Mesendoderm (in vitro differentiated cells): ENCODE results near the gene PRM2.

Source experiments
- DNase-seq: peaks from one replicate; pipeline ENCODE4 v3.0.0; 2013
- H2AK5ac ChIP-seq: 2 replicates; pipeline ENCODE4 v1.6.1; 2013; ENCODE audit warnings: low read length, inconsistent platforms
- H2BK120ac ChIP-seq: 2 replicates; pipeline ENCODE4 v1.6.1; 2013; ENCODE audit warnings: low read depth, mild to moderate bottlenecking, low read length, moderate library complexity, mixed read lengths
- H2BK15ac ChIP-seq: replicated peaks from 2 replicates; pipeline ENCODE4 v1.6.1; 2013; ENCODE audit warnings: low read depth, mild to moderate bottlenecking, moderate library complexity
- H2BK5ac ChIP-seq: 2 replicates; pipeline ENCODE4 v1.6.1; 2013; ENCODE audit warnings: low read length, inconsistent platforms
- H3K18ac ChIP-seq: 2 replicates; pipeline ENCODE4 v1.6.1; 2013; ENCODE audit warnings: mild to moderate bottlenecking, low read length, mixed read lengths
- H3K23ac ChIP-seq: one replicate; pipeline ENCODE4 v1.6.1; 2013; ENCODE audit warnings: low read length
- H3K27ac ChIP-seq: 2 replicates; pipeline ENCODE4 v1.5.1; 2013; ENCODE audit warnings: low read depth, mild to moderate bottlenecking, inconsistent platforms, low read length, moderate library complexity
- H3K27me3 ChIP-seq: 2 replicates; pipeline ENCODE4 v1.6.1; 2013; ENCODE audit warnings: low read length, control low read depth, mild to moderate bottlenecking, inconsistent platforms; ENCODE audit not compliant: insufficient read depth, poor library complexity
- H3K36me3 ChIP-seq: 2 replicates; pipeline ENCODE4 v1.6.1; 2013; ENCODE audit warnings: low read length, inconsistent platforms; ENCODE audit not compliant: control insufficient read depth, insufficient read depth
- H3K4ac ChIP-seq: one replicate; pipeline ENCODE4 v1.6.1; 2013; ENCODE audit warnings: low read depth, mild to moderate bottlenecking, low read length, moderate library complexity
- H3K4me1 ChIP-seq: 2 replicates; pipeline ENCODE4 v1.6.1; 2013; ENCODE audit warnings: low read depth, low read length, inconsistent platforms; ENCODE audit not compliant: control insufficient read depth
- H3K4me2 ChIP-seq: 2 replicates; pipeline ENCODE4 v1.6.1; 2013; ENCODE audit warnings: low read length
- H3K4me3 ChIP-seq: 2 replicates; pipeline ENCODE4 v1.5.1; 2013; ENCODE audit warnings: mild to moderate bottlenecking, low read length
- H3K56ac ChIP-seq: one replicate; pipeline ENCODE4 v1.6.1; 2013; ENCODE audit warnings: low read length
- H3K79me1 ChIP-seq: 2 replicates; pipeline ENCODE4 v1.6.1; 2013; ENCODE audit warnings: low read length, inconsistent platforms
- H3K79me2 ChIP-seq: 2 replicates; pipeline ENCODE4 v1.6.1; 2013; ENCODE audit warnings: mild to moderate bottlenecking, low read length; ENCODE audit not compliant: control insufficient read depth, insufficient read depth
- H3K9ac ChIP-seq: 2 replicates; pipeline ENCODE4 v1.6.1; 2013; ENCODE audit warnings: low read length, inconsistent platforms
- H4K5ac ChIP-seq: one replicate; pipeline ENCODE4 v1.6.1; 2013; ENCODE audit warnings: low read length
- H4K8ac ChIP-seq: one replicate; pipeline ENCODE4 v1.6.1; 2013; ENCODE audit warnings: low read depth, mild to moderate bottlenecking, control low read depth, low read length, moderate library complexity
- WGBS: extraction: QIAGEN DNeasy Blood & Tissue Kit; methylation state at CpG from one replicate; pipeline ENCODE4 v1.1.7; 2013; ENCODE audit warnings: low lambda C conversion rate, missing lambda C conversion rate; ENCODE audit not compliant: insufficient coverage; ENCODE audit errors: extremely low coverage; 5-methylcytosine and 5-hydroxymethylcytosine counted together

The PRM2 gene

DNA sequence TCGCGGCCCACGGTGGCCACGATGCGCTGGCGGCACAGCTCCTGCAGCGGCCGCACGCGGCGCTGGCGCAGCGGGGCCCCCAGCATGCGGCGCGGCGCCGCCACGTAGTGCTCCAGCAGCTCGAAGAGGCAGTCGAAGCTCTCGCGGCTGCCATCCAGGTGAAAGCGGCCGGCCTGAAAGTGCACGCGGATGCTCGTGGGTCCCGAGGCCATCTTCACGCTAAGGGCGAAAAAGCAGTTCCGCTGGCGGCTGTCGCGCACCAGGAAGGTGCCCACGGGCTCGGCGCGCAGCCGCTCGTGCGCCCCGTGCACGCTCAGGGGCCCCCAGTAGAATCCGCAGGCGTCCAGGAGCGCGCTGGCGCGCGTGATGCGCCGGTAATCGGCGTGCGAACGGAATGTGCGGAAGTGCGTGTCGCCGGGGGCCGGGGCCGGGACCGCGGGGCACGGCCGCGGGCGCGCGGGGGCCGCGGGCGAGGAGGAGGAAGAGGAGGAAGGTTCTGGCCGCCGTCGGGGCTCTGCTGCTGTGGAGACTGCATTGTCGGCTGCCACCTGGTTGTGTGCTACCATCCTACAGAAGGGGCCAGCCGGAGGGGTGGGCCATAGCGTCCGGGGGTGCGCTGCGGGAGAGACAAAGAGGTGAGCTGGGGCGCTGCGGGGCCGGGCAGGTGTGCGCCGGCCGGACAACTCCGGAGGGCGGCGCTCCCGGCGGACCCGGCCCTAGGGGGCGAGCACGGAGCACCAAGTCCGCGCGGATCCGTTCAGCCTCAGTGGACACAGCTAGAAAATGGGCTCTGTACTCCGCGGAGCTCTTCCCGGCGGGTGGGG lies 21.2 kb downstream of the PRM2 start:
- no peak overlapping the region for H2BK15ac ChIP-seq
- H3K9ac ChIP-seq: peak overlapping the region; percentile 78
- no CpG with 5 or more reads among the region's 105 CpGs for WGBS
- H3K4ac ChIP-seq: no peak overlapping the region
- H3K27me3 ChIP-seq: no peaks in the 10 kb centered on the region
- no peak for DNase-seq
- H2BK5ac ChIP-seq: no peak overlapping the region
- H3K56ac ChIP-seq: peak overlapping the region; percentile 80
- peaks cover 9% of the 10 kb centered on the region for H3K36me3 ChIP-seq
- H4K8ac ChIP-seq: no peak overlapping the region
- peak overlapping the region; percentile 54 for H3K18ac ChIP-seq
- H2AK5ac ChIP-seq: no peak overlapping the region
- H4K5ac ChIP-seq: no peak overlapping the region
- peaks cover 3% of the 10 kb centered on the region for H3K4me1 ChIP-seq
- H3K4me2 ChIP-seq: peak overlapping the region; percentile 73
- peak overlapping the region; percentile 95 for H3K23ac ChIP-seq
- peak overlapping the region; percentile 80 for H3K4me3 ChIP-seq
- peak overlapping the region; percentile 91 for H3K27ac ChIP-seq
- H2BK120ac ChIP-seq: no peak overlapping the region
- H3K79me2 ChIP-seq: peaks cover 26% of the 10 kb centered on the region
- H3K79me1 ChIP-seq: peaks cover 12% of the 10 kb centered on the region

DNA sequence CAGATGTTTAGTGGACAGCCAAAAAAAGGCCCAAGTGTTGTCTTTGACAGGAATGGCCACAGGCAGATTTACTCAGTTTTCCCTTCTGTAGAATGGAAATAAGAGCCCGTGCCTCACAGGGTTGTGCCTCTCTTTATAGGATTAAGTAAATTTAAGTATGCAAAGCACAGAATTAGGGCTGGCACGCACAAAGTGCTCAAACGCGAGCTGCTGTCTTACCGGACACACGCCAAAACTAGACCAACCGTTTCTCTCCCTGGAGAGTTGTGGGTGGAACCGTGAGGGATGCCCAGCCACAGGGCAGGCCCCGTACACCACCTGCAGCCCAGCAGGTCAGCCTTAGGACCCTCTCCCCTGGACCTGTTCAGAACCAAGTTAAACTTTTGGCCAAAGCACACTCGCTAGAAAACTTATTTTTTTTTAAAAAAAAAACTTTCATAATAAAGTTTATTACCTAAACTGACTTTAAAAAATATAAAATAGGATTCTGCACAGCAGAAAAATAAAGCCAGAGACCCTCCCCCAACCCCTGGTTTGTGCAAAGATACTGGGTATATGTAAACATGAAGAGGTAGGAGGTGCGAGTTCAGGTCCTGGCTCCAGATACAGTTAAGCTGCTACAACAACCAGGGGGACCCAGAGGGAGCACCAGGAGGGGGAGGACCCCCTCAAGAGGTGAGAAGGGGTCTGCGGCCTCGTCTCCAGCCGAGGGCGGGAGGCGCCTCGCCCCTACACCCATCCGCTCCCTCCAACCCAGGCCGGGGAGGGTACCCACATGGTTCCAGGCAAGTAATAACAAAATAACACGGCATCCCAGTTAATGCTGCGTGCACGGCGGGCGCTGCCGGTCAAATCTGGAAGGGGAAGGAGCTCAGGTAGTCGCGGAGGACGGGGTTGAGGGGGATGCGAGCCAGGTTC lies 22.0 kb downstream of the PRM2 start:
- Histone ChIP-seq H3K18ac (no peak overlapping the region), H4K5ac (no peak overlapping the region), H3K4me1 (peaks cover 3% of the 10 kb centered on the region), H3K23ac (peak overlapping the region; percentile 95), H2BK120ac (no peak overlapping the region), H2BK5ac (no peak overlapping the region), H2BK15ac (no peak overlapping the region), H3K79me1 (peaks cover 12% of the 10 kb centered on the region), H2AK5ac (no peak overlapping the region), H3K9ac (peak overlapping the region; percentile 78), H3K79me2 (peaks cover 26% of the 10 kb centered on the region), H4K8ac (no peak overlapping the region), H3K27me3 (no peaks in the 10 kb centered on the region), H3K4ac (no peak overlapping the region), H3K4me3 (peak overlapping the region; percentile 80), H3K36me3 (peaks cover 9% of the 10 kb centered on the region), H3K27ac (peak overlapping the region; percentile 91), H3K4me2 (peak overlapping the region; percentile 91), H3K56ac (peak overlapping the region; percentile 91)
- no CpG with 5 or more reads among the region's 29 CpGs for WGBS
- no peak for DNase-seq

DNA sequence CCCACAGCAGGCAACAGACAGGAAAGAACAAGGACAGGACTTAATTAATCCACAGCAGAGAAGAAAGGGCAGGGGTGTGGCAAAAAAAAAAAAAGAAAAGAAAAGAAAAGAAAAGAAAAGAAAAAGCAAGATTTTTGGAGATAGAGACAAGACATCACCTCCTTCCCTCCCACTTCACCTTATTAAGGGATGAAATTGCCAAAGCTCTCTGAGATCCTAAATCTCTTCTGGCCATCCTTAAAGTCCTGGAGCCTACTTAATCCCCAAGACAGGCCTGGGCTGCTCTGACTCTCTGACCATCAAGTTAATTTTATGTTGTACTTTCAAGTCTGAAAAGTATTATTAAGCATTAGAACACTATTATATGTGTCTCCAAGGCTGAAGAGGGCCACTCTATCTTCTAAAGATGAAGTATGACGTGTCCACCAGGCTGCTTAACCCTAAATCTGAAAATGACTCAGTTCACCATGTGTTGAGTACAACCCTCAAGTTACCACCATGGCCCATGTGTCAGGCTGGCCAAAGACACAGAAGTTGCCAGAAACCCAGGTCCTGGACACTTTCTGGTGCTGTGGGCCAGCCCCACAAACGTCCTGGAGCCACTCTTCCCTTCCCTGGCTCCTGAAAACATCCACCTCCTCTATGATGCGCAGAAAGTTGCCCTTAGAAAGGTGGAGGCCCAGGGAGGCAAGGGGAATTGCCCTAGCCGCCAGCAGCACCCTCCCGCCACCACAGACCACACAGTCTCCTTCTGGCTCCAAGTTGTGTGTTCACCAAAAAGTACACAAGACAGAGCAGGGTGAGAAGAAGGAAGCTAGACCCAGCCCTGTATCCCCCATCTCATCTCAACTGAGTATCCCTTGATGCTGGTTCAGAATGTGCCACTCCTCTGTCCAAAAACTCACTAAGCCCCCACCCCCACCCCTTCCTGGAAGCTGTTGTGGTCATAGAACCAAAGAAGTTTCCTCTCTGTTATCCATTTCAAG lies 23.0 kb downstream of the PRM2 start:
- Histone ChIP-seq H3K56ac (peak overlapping the region; percentile 91), H3K36me3 (peaks cover 9% of the 10 kb centered on the region), H3K23ac (peak overlapping the region; percentile 90), H3K79me1 (peaks cover 12% of the 10 kb centered on the region), H3K9ac (peak overlapping the region; percentile 78), H3K4me3 (peak overlapping the region; percentile 80), H3K79me2 (peaks cover 26% of the 10 kb centered on the region), H3K27ac (no peak overlapping the region), H3K4me1 (peaks cover 3% of the 10 kb centered on the region), H3K27me3 (no peaks in the 10 kb centered on the region), H2BK5ac (no peak overlapping the region), H3K18ac (no peak overlapping the region), H2AK5ac (no peak overlapping the region), H3K4ac (no peak overlapping the region), H2BK120ac (no peak overlapping the region), H4K5ac (no peak overlapping the region), H2BK15ac (no peak overlapping the region), H3K4me2 (peak overlapping the region; percentile 91), H4K8ac (no peak overlapping the region)
- DNase-seq: no peak
- WGBS: no CpG with 5 or more reads among the region's 5 CpGs

DNA sequence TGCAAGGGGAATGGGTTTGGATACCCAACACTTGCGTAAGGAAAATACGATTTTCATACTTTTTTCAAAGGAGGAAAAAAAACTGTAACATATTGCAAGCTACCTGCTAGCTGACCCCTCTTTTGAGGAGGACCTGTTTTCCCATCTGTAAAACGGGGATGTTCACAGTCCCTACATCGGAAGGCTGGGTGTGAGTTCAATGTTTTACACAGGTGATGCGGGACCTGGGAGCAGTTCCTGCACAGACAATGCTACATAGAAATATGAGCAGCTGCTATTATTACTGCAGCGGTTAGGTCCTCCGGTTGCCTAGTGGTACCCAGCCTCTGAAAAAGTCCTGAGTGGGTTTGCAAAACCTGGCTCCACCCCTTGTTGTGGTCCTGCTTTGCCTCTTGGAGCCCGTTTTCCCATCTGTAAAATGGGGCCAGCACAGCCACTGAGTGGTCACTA lies 23.8 kb downstream of the PRM2 start:
- H3K27me3 ChIP-seq: no peaks in the 10 kb centered on the region
- no peak overlapping the region for H2BK120ac ChIP-seq
- no peak for DNase-seq
- H3K36me3 ChIP-seq: peaks cover 9% of the 10 kb centered on the region
- H4K8ac ChIP-seq: no peak overlapping the region
- H3K79me2 ChIP-seq: peaks cover 26% of the 10 kb centered on the region
- H3K4ac ChIP-seq: no peak overlapping the region
- H3K18ac ChIP-seq: no peak overlapping the region
- H3K4me2 ChIP-seq: no peak overlapping the region
- H3K23ac ChIP-seq: no peak overlapping the region
- peak overlapping the region; percentile 3 for H3K9ac ChIP-seq
- H2BK15ac ChIP-seq: no peak overlapping the region
- no peak overlapping the region for H3K56ac ChIP-seq
- H3K4me1 ChIP-seq: peaks cover 3% of the 10 kb centered on the region
- peaks cover 12% of the 10 kb centered on the region for H3K79me1 ChIP-seq
- no peak overlapping the region for H3K27ac ChIP-seq
- no peak overlapping the region for H3K4me3 ChIP-seq
- no peak overlapping the region for H2AK5ac ChIP-seq
- no CpG with 5 or more reads among the region's 8 CpGs for WGBS
- H4K5ac ChIP-seq: no peak overlapping the region
- no peak overlapping the region for H2BK5ac ChIP-seq
